ENCODE measurements around the gene PAFAH2.

The PAFAH2 gene

GRCh38 chr1:25927521-25928265 is 70.2 kb downstream of the PAFAH2 start:
- DNase-seq (ENCODE audit: low spot score), result no peak

GRCh38 chr1:25926731-25927496 is 70.9 kb downstream of the PAFAH2 start:
- DNase-seq (ENCODE audit: low spot score), result no peak

DNA sequence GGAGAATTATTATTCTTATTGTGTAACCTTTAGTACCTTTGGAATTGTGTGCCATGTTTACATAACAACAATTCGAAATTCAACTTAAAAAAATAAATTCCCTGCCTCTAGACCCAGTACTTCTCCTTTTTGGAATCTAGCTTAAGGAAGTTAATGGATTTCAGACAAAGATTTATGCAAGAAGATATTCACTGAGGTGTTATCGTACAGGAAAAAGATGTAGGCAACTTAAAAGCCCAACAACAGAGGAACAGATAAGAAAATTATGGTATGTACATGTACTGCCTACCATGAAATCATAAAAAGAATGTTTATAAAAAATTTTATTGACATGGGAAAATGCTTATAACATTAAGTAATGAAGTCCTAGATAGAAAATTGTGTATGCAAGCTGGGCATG is 73.4 kb downstream of the PAFAH2 start:
- no peak for DNase-seq (ENCODE audit: low spot score)

DNA sequence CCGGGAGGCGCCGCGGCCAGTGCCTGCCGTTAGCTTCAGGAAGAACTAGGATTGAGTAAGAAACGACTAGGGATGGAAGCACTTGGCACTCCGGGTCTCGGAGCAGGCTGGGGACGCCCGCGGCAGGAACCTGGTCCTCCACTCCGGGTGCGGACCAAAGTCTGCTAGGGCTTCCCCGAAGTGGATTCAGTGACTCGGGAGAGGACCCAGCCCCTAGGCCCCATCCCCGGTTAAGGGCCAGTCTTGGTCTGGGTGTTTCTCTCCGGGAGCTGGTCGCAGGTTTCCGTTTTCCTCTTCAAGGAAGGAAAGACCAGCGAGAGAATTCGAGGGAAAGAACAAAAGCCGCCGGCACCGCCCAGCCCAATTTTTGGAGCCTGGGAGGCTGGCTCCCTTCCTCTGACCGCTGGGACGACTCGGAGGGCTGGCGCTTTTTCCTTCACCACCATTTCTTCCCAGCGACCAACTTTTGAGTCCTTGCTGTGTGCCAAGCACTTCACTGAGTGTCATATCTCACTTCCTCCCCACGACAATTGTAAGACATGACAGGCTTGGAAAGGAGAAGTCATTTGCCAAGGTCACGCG is 74.8 kb downstream of the PAFAH2 start:
- DNase-seq (ENCODE audit: low spot score), result no peak

DNA sequence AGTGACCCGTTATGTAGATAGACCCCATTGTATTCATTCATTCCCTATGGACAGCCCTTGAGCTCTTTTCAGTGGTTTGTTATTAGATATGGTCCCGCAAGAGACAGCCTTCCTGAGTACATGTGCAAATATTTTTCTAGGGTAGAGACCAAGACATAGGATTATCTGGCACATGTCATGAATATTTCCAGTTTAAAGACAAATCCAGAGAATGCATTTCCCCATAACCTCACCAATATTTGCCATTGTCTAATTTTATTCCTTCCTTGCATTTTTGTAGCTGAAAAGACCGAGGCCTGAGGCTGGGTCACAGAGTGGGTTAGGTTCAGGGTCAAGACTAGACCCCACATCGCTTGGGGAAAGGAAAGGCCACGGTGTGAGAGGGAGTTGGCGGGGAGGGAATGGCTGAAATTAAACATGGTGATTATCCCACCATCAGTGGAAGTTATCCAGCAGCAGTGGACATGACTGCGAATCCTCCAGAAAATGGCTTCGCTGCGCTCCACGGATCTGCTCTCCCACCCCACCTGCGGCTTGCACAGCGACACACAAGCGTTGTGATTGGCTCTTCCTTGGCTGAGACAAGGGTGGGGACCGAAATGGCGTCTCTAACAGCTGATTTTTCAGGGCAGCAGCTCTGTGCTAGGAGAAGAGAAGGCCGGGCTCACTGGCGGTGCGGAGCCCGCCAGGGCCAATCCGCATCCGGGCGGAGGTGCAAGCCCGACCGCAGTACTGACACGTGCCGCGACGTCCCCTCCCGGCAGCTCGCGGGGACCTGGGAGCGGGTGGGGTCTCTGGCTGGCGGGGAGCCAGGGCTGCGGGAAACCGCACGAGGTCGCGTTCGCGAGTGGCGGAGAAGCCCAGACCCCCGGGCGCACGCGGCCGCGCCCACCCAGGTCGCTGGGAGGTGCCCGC is 75.5 kb downstream of the PAFAH2 start:
- DNase-seq (ENCODE audit: low spot score), result no peak

GRCh38 chr1:25918615-25919014 is 79.2 kb downstream of the PAFAH2 start:
- DNase-seq (ENCODE audit: low spot score), result no peak

DNA sequence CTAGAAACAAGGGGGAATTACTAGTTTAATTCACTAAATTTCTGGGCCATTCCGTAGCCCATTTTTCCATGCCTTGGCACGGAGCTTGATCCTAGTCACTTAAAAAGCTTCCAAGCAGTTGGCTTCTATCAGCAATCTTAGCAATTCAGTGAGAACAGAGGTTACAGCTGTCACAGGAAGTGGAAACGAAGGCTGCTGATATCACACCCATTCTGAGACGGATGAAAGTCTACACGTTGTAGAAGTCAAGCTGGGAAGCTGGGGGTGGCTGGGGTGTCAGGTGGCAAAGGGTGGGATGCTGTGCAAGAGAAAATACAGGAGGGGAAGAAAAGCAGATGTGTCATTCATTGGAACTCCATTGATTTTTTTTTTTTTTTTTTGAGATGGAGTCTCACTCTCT is 79.9 kb downstream of the PAFAH2 start:
- DNase-seq (ENCODE audit: low spot score), result no peak

GRCh38 chr1:25916460-25916859 is 81.4 kb downstream of the PAFAH2 start:
- DNase-seq (ENCODE audit: low spot score), result no peak

- peak; percentile 25 for DNase-seq (ENCODE audit: low spot score)
These were observed 83.5 kb downstream of the PAFAH2 start for GRCh38 chr1:25914074-25914995.

GRCh38 chr1:25913206-25913605 is 84.7 kb downstream of the PAFAH2 start:
- DNase-seq (ENCODE audit: low spot score), result no peak

- no peak for DNase-seq (ENCODE audit: low spot score)
These were observed 85.6 kb downstream of the PAFAH2 start for GRCh38 chr1:25912076-25912831.

GRCh38 chr1:25911162-25911561 is 86.7 kb downstream of the PAFAH2 start:
- no peak for DNase-seq (ENCODE audit: low spot score)
